ENCODE measurements around the gene CPA5. TPM values are rescaled to one million over a fixed set of nuclear protein-coding genes. Genes with fewer than 3 reads are reported as not detected.
A peak's percentile ranks its signal among the peaks of the same experiment; 100 is the strongest.

CPA5 gene
- total RNA-seq, 2 donors from 2014 or later = not detected

- Histone ChIP-seq H3K9me3 (no peaks in the 10 kb centered on the region), H3K4me1 (ENCODE audit: control insufficient read depth in 1 of 2, low read depth in 2 of 2) (peaks cover 17 to 35% of the 10 kb centered on the region in 2 donors), H3K27me3 (replicated peaks; ENCODE audit: insufficient read depth) (no peaks in the 10 kb centered on the region), H3K27ac (peak overlapping the region in 1 of 2 donors; percentile 31), H3K36me3 (no peaks in the 10 kb centered on the region), H3K4me3 (peak overlapping the region; percentile 36)
- DNase-seq (ENCODE audit: low spot score) (no peak), ATAC-seq (ENCODE audit: insufficient number of reproducible peaks, low FRiP score, low read depth) (no peak)
- TF ChIP-seq, protein P1, sequence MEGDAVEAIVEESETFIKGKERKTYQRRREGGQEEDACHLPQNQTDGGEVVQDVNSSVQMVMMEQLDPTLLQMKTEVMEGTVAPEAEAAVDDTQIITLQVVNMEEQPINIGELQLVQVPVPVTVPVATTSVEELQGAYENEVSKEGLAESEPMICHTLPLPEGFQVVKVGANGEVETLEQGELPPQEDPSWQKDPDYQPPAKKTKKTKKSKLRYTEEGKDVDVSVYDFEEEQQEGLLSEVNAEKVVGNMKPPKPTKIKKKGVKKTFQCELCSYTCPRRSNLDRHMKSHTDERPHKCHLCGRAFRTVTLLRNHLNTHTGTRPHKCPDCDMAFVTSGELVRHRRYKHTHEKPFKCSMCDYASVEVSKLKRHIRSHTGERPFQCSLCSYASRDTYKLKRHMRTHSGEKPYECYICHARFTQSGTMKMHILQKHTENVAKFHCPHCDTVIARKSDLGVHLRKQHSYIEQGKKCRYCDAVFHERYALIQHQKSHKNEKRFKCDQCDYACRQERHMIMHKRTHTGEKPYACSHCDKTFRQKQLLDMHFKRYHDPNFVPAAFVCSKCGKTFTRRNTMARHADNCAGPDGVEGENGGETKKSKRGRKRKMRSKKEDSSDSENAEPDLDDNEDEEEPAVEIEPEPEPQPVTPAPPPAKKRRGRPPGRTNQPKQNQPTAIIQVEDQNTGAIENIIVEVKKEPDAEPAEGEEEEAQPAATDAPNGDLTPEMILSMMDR (IDR thresholded peaks at IDR 0.05) = no peak
Measured at GRCh38 chr7:130352194-130353074, 7.8 kb downstream of the CPA5 start.

DNA sequence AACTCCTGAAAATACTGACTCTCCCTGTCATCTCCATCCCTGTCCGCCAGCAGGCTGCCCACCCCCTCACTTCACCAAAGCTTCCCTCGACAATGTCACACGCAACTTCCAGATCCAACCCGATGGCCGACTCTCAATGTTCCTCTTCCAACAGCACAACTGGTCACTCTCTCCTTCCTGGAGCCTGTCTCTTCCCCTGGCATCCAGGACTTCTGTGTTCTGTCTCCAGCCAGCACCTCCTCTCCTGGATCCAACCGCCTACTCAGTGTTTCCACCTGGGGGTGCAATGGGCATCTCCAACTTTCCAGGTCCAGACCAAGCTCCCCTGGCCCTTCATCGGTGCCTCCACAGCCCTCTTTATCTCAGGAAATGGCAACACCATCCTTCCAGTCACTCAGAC, 8.6 kb downstream of the CPA5 start:
- peak overlapping the region in 1 of 2 donors; percentile 31 for H3K27ac ChIP-seq

GRCh38 chr7:130356121-130356875, 11.7 kb downstream of the CPA5 start:
- no peak for ATAC-seq (ENCODE audit: insufficient number of reproducible peaks, low FRiP score, low read depth)
- H3K36me3 ChIP-seq = no peaks in the 10 kb centered on the region
- no peaks in the 10 kb centered on the region for H3K27me3 ChIP-seq (replicated peaks; ENCODE audit: insufficient read depth)
- peak overlapping the region; percentile 33 to 63 for H3K27ac ChIP-seq
- no peaks in the 10 kb centered on the region for H3K9me3 ChIP-seq
- H3K4me1 ChIP-seq (ENCODE audit: control insufficient read depth in 1 of 2, low read depth in 2 of 2) = peaks cover 17 to 41% of the 10 kb centered on the region in 2 donors
- H3K4me3 ChIP-seq = no peak overlapping the region
- TF ChIP-seq, protein P1 (IDR thresholded peaks at IDR 0.05) = no peak
- no peak for DNase-seq (ENCODE audit: low spot score)

More for the DNA sequence above, 8.6 kb downstream of the CPA5 start:
- DNase-seq (ENCODE audit: low spot score) (no peak), ATAC-seq (ENCODE audit: insufficient number of reproducible peaks, low FRiP score, low read depth) (no peak)
- no peaks in the 10 kb centered on the region for H3K27me3 ChIP-seq (replicated peaks; ENCODE audit: insufficient read depth)
- H3K9me3 ChIP-seq = no peaks in the 10 kb centered on the region
- TF ChIP-seq, protein P1 (IDR thresholded peaks at IDR 0.05) = no peak
- no peak overlapping the region for H3K4me3 ChIP-seq
- peaks cover 17 to 41% of the 10 kb centered on the region in 2 donors for H3K4me1 ChIP-seq (ENCODE audit: control insufficient read depth in 1 of 2, low read depth in 2 of 2)
- H3K36me3 ChIP-seq = no peaks in the 10 kb centered on the region

- Histone ChIP-seq H3K4me3 (no peak overlapping the region), H3K36me3 (no peaks in the 10 kb centered on the region), H3K9me3 (no peaks in the 10 kb centered on the region), H3K27me3 (replicated peaks; ENCODE audit: insufficient read depth) (no peaks in the 10 kb centered on the region), H3K4me1 (ENCODE audit: control insufficient read depth in 1 of 2, low read depth in 2 of 2) (peaks cover 17 to 40% of the 10 kb centered on the region in 2 donors), H3K27ac (peak overlapping the region; percentile 31 to 63)
- TF ChIP-seq, protein P1 (IDR thresholded peaks at IDR 0.05) = no peak
- DNase-seq (ENCODE audit: low spot score) = no peak
- ATAC-seq (ENCODE audit: insufficient number of reproducible peaks, low FRiP score, low read depth) = no peak
Measured at GRCh38 chr7:130356876-130357611, 12.4 kb downstream of the CPA5 start.
